Peyer's patch (tissue), 4 donors: Measurements from ENCODE around the gene EXOSC2.

Source experiments
- CTCF ChIP-seq, 6 experiments: fragments of 450-650 bp in 4 of 6; fragments of 200-600 bp in 2 of 6; sonication (generic) in 1 of 6; IDR thresholded peaks; one replicate each; pipeline ENCODE4 v1.5.1; 2017 to 2019; ENCODE audit warnings: antibody characterized with exemption in 6 of 6, mild to moderate bottlenecking in 3 of 6, moderate library complexity in 1 of 6
- POLR2A ChIP-seq, 2 donors: fragments of 450-650 bp; IDR thresholded peaks; one replicate each; pipeline ENCODE4 v1.5.1; 2017; ENCODE audit warnings: antibody characterized with exemption in 2 of 2, mild to moderate bottlenecking in 2 of 2, moderate library complexity in 2 of 2

- no peak for TF ChIP-seq CTCF (IDR thresholded peaks at IDR 0.05)
- TF ChIP-seq POLR2A (IDR thresholded peaks at IDR 0.05) = no peak
These were observed 26.5 kb upstream of the EXOSC2 start for GRCh38 chr9:130667120-130667435.
